HCT116 (cell line): ENCODE measurements around the gene PSD.

ENCODE experiments used
- ATF3 ChIP-seq: IDR thresholded peaks from 2 replicates; pipeline ENCODE4 v1.6.1; 2012
- CBX3 ChIP-seq: IDR thresholded peaks from 2 replicates; pipeline ENCODE4 v1.6.1; 2012; ENCODE audit warnings: low read depth
- EZH2 ChIP-seq: fragments of 200-600 bp; sonication (generic); IDR thresholded peaks from 2 replicates; pipeline ENCODE4 v1.6.1; 2017; ENCODE audit warnings: antibody characterized with exemption, mixed run types
- POLR2A ChIP-seq: IDR thresholded peaks from 2 replicates; pipeline ENCODE4 v1.7.0; 2011; ENCODE audit warnings: borderline replicate concordance; ENCODE audit not compliant: insufficient read depth, insufficient read length; ENCODE audit errors: extremely low read depth
- POLR2AphosphoS5 ChIP-seq: IDR thresholded peaks from 2 replicates; pipeline ENCODE4 v1.6.1; 2011; ENCODE audit warnings: mild to moderate bottlenecking, low read depth, low read length, moderate library complexity
- ZBTB33 ChIP-seq: IDR thresholded peaks from 2 replicates; pipeline ENCODE4 v1.6.1; 2011; ENCODE audit warnings: mild to moderate bottlenecking, low read length, moderate library complexity; ENCODE audit not compliant: insufficient replicate concordance; ENCODE audit errors: extremely low read depth
- TF ChIP-seq, protein P1 (sequence below), 3 experiments: fragments of 200-600 bp in 1 of 3; sonication (generic) in 1 of 3; IDR thresholded peaks in 2 of 3; conservative IDR thresholded peaks in 1 of 3; 2 replicates each; pipeline ENCODE4 v1.5.1; 2012 to 2017; ENCODE audit warnings: low read depth in 2 of 3, low read length in 2 of 3, antibody characterized with exemption in 1 of 3, borderline replicate concordance in 1 of 3, control low read depth in 1 of 3, mild to moderate bottlenecking in 1 of 3, mixed read lengths in 1 of 3, mixed run types in 1 of 3, moderate library complexity in 1 of 3; ENCODE audit not compliant: insufficient read depth in 1 of 3

GRCh38 chr10:102412293-102412692 is 6.3 kb downstream of the PSD start:
- no peak for TF ChIP-seq ZBTB33
- TF ChIP-seq CBX3 = no peak
- TF ChIP-seq, protein P1, sequence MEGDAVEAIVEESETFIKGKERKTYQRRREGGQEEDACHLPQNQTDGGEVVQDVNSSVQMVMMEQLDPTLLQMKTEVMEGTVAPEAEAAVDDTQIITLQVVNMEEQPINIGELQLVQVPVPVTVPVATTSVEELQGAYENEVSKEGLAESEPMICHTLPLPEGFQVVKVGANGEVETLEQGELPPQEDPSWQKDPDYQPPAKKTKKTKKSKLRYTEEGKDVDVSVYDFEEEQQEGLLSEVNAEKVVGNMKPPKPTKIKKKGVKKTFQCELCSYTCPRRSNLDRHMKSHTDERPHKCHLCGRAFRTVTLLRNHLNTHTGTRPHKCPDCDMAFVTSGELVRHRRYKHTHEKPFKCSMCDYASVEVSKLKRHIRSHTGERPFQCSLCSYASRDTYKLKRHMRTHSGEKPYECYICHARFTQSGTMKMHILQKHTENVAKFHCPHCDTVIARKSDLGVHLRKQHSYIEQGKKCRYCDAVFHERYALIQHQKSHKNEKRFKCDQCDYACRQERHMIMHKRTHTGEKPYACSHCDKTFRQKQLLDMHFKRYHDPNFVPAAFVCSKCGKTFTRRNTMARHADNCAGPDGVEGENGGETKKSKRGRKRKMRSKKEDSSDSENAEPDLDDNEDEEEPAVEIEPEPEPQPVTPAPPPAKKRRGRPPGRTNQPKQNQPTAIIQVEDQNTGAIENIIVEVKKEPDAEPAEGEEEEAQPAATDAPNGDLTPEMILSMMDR (IDR thresholded peaks at IDR 0.05 in 2 of 3, conservative IDR thresholded peaks at IDR 0.05 in 1 of 3; ENCODE audit: borderline replicate concordance in 1 of 3, insufficient read depth in 1 of 3, low read depth in 2 of 3, low read length in 2 of 3) = no peak
- TF ChIP-seq ATF3 = no peak
- TF ChIP-seq EZH2 = no peak
- TF ChIP-seq POLR2AphosphoS5 = no peak
- TF ChIP-seq POLR2A = no peak
